GM12878 (cell line): ENCODE results near the gene XCR1. TPM values are rescaled to one million over a fixed set of nuclear protein-coding genes. Genes with fewer than 3 reads are reported as not detected.

Source experiments
- ATAC-seq: fragments of 200-7000 bp; cut with Tn5 transposase; 3 replicates; pipeline ENCODE4 v1.9.1; 2020; ENCODE audit warnings: mild to moderate bottlenecking, moderate library complexity
- BruUV-seq: library from RNA; stranded (reverse); fragments of 400-500 nt; replicated peaks from 2 replicates; lab custom pipeline; 2021; lab: Mats Ljungman, UMichigan
- CTCF ChIA-PET: fragments of 300-600 bp; sonication (Branson Sonifier 250); formaldehyde crosslinking; extraction: SDS; loops from one replicate; lab custom pipeline; 2021; ENCODE audit warnings: inconsistent platforms; lab: Yijun Ruan, JAX
- POLR2A ChIA-PET: fragments of 350-600 bp; formaldehyde crosslinking; extraction: SDS; loops from one replicate; lab custom pipeline; 2021; ENCODE audit warnings: inconsistent platforms; lab: Charles Lee
- RAD21 ChIA-PET: fragments of 300-600 bp; sonication (Branson Sonifier 250); formaldehyde crosslinking; loops from one replicate; lab custom pipeline; 2023; ENCODE audit warnings: antibody characterized with exemption; ENCODE audit not compliant: unreplicated experiment; lab: Charles Lee
- SMC1A ChIA-PET: fragments of 300-600 bp; sonication (Branson Sonifier 250); formaldehyde crosslinking; loops from one replicate; lab custom pipeline; 2023; ENCODE audit not compliant: unreplicated experiment, uncharacterized antibody; lab: Charles Lee
- DNase-seq: peaks from one replicate; pipeline ENCODE4 v3.0.0-alpha.2; 2011; ENCODE audit warnings: low read depth, low spot score
- FAIRE-seq: peaks from 3 replicates; lab custom pipeline; 2011; peaks lifted over from hg19 to GRCh38; lab: Jason Lieb, UNC
- H2AFZ ChIP-seq: 2 replicates; pipeline ENCODE4 v1.6.0; 2011; ENCODE audit warnings: low read depth, low read length, control low read depth; ENCODE audit not compliant: control insufficient read depth
- H3K27ac ChIP-seq: 2 replicates; pipeline ENCODE4 v1.5.1; 2011; ENCODE audit warnings: control low read depth; ENCODE audit not compliant: control insufficient read depth, insufficient read depth
- H3K27me3 ChIP-seq, 2 experiments: replicated peaks in 1 of 2; 2 replicates each; pipeline versions ENCODE4 v1.6.0 to v1.6.1; 2011; ENCODE audit warnings: low read length in 1 of 2; ENCODE audit not compliant: control insufficient read depth in 2 of 2, insufficient read depth in 2 of 2
- H3K36me3 ChIP-seq, 2 experiments: 2 replicates each; pipeline ENCODE4 v1.5.1; 2011; ENCODE audit warnings: low read length in 1 of 2; ENCODE audit not compliant: control insufficient read depth in 2 of 2, insufficient read depth in 2 of 2
- H3K4me1 ChIP-seq: 2 replicates; pipeline ENCODE4 v1.6.1; 2011; ENCODE audit warnings: mild to moderate bottlenecking, low read length, moderate library complexity, mixed read lengths; ENCODE audit not compliant: control insufficient read depth, insufficient read depth
- H3K4me2 ChIP-seq: 2 replicates; pipeline ENCODE4 v1.6.0; 2011; ENCODE audit warnings: control low read depth; ENCODE audit not compliant: control insufficient read depth, insufficient read depth
- H3K4me3 ChIP-seq: fragments of 200-600 bp; sonication (generic); 2 replicates; pipeline ENCODE4 v1.5.1; 2016
- H3K79me2 ChIP-seq: 2 replicates; pipeline ENCODE4 v1.6.0; 2011; ENCODE audit warnings: low read length; ENCODE audit not compliant: control insufficient read depth, insufficient read depth
- H3K9ac ChIP-seq: 2 replicates; pipeline ENCODE4 v1.8.0; 2011; ENCODE audit warnings: low read length, control low read depth, mixed read lengths; ENCODE audit not compliant: control insufficient read depth, insufficient read depth
- H3K9me3 ChIP-seq: replicated peaks from 3 replicates; pipeline ENCODE4 v1.5.1; 2011; ENCODE audit warnings: mild to moderate bottlenecking, low read length; ENCODE audit not compliant: control insufficient read depth, insufficient read depth
- H4K20me1 ChIP-seq: 2 replicates; pipeline ENCODE4 v1.6.0; 2011; ENCODE audit not compliant: control insufficient read depth, insufficient read depth
- ATF2 ChIP-seq: IDR thresholded peaks from 2 replicates; pipeline ENCODE4 v1.6.1; 2012; ENCODE audit warnings: low read length, inconsistent platforms
- CHD2 ChIP-seq: IDR thresholded peaks from 2 replicates; pipeline ENCODE4 v1.6.1; 2011; ENCODE audit warnings: low read depth, low read length, improper control_type of control experiment, borderline replicate concordance
- CTCF ChIP-seq, 3 experiments: IDR thresholded peaks in 2 of 3; conservative IDR thresholded peaks in 1 of 3; 2 replicates each; pipeline ENCODE4 v1.5.1; 2011; ENCODE audit warnings: low read depth in 3 of 3, low read length in 3 of 3, mild to moderate bottlenecking in 3 of 3, control low read depth in 2 of 3, moderate library complexity in 2 of 3, inconsistent platforms in 1 of 3, mixed read lengths in 1 of 3; ENCODE audit not compliant: control insufficient read depth in 2 of 3, insufficient read depth in 1 of 3; ENCODE audit errors: extremely low read depth in 1 of 3
- EGR1 ChIP-seq, 2 experiments: IDR thresholded peaks; 1 replicate in 1 of 2; 2 replicates in 1 of 2; pipeline ENCODE4 v1.6.1; 2011 to 2012; ENCODE audit warnings: low read depth in 2 of 2, low read length in 2 of 2, borderline replicate concordance in 1 of 2, mild to moderate bottlenecking in 1 of 2, moderate library complexity in 1 of 2
- HDAC2 ChIP-seq: fragments of 200-600 bp; sonication (generic); IDR thresholded peaks from 2 replicates; pipeline ENCODE4 v1.6.1; 2017
- KDM1A ChIP-seq: fragments of 200-600 bp; sonication (generic); IDR thresholded peaks from 2 replicates; pipeline ENCODE4 v1.6.1; 2016; ENCODE audit warnings: borderline replicate concordance
- MYB ChIP-seq: fragments of 150-350 bp; IDR thresholded peaks from 2 replicates; pipeline ENCODE4 v1.6.1; 2014; ENCODE audit warnings: mild to moderate bottlenecking, low read depth, low read length, borderline replicate concordance
- NR2F1 ChIP-seq: fragments of 450-650 bp; conservative IDR thresholded peaks from 2 replicates; pipeline ENCODE4 v1.6.1; 2017; ENCODE audit warnings: mild to moderate bottlenecking
- POLR2A ChIP-seq: IDR thresholded peaks from 2 replicates; pipeline ENCODE4 v1.6.1; 2011; ENCODE audit warnings: low read depth, mild to moderate bottlenecking, low read length
- RUNX3 ChIP-seq: IDR thresholded peaks from 2 replicates; pipeline ENCODE4 v1.6.1; 2012; ENCODE audit warnings: low read length, inconsistent platforms
- ZNF24 ChIP-seq: fragments of 450-650 bp; IDR thresholded peaks from 2 replicates; pipeline ENCODE4 v1.6.1; 2017; ENCODE audit warnings: antibody characterized with exemption, mild to moderate bottlenecking
- ZZZ3 ChIP-seq: IDR thresholded peaks from 2 replicates; pipeline ENCODE4 v1.6.1; 2011; ENCODE audit warnings: low read depth; ENCODE audit not compliant: control insufficient read depth, insufficient read length
- WGBS: methylation state at CpG from one replicate; pipeline ENCODE4 v1.1.6; 2016; ENCODE audit warnings: low lambda C conversion rate; ENCODE audit not compliant: insufficient replicate concordance, insufficient coverage; ENCODE audit errors: missing lambda C conversion rate; 5-methylcytosine and 5-hydroxymethylcytosine counted together
- in situ Hi-C: fragments of 300-500 bp; cut with MboI; formaldehyde crosslinking; loops from 9 replicates; pipeline ENCODE4 v1.14.3; 2018; ENCODE audit warnings: mixed read lengths
- intact Hi-C: fragments of 100-400 bp; cut with micrococcal nuclease; formaldehyde crosslinking; loops from one replicate; pipeline ENCODE4 v1.14.2; 2022; ENCODE audit not compliant: unreplicated experiment
- polyA plus RNA-seq, 11 experiments: library from polyadenylated mRNA; depleted of rRNA in 4 of 11; unstranded in 6 of 11; stranded (reverse) in 5 of 11; fragments of >200 nt; fragmentation: Nextera tagmentation in 4 of 11; fragmentation: Illumina TruSeq in 1 of 11; extraction: Ambion mirVana in 4 of 11; extraction: Trizol in 1 of 11; gene quantifications; 1 replicate in 1 of 11; 2 replicates in 10 of 11; pipeline versions ENCODE4 v1.2.1 to v1.2.3, GENCODE V29; 2011 to 2016; ENCODE audit warnings: inconsistent platforms in 2 of 11, missing spikeins in 2 of 11, low read depth in 1 of 11
- total RNA-seq, 4 experiments: library from RNA; depleted of rRNA in 3 of 4; stranded (reverse); fragments of >200 nt in 3 of 4; fragmentation: Illumina TruSeq in 1 of 4; extraction: Trizol in 1 of 4; gene quantifications; 2 replicates each; pipeline versions ENCODE4 v1.2.1 to v1.2.3, GENCODE V29; 2013 to 2021

XCR1 gene
- total and polyA plus RNA-seq, 10 of the 15 experiments (the other 5 are each of a cell fraction or from before 2014, with no cell fraction given): 0.02 to 0.29 (median 0.13) TPM; not detected in 2

GRCh38 chr3:46070595-46071093 lies 43.4 kb upstream of the XCR1 start:
- no peak overlapping the region for H3K27ac ChIP-seq
- in situ Hi-C loops: loop anchor here (10.0 kb wide), 1 partner anchor 556 kb away; no protein-coding TSS in a partner anchor

GRCh38 chr3:46068501-46068900 lies 41.2 kb upstream of the XCR1 start:
- 63% methylated on average over 4 of the region's 4 CpGs for WGBS
- ChIA-PET CTCF (interaction anchor here (0.7 to 8.9 kb wide), 12 partner anchors 9 to 1177 kb away, joined by 3 to 110 read pairs (median 4); no protein-coding TSS in a partner anchor), RAD21 (interaction anchor here (1.0 to 6.1 kb wide), 6 partner anchors 8 to 153 kb away, joined by 3 to 67 read pairs (median 4); no protein-coding TSS in a partner anchor), SMC1A (interaction anchor here (0.9 to 5.8 kb wide), 11 partner anchors 8 to 717 kb away, joined by 3 to 45 read pairs (median 4); partner anchors contain the start of genes CCR1 and CXCR6), POLR2A (interaction anchor here (1.0 kb wide), 1 partner anchor 103 kb away, joined by 4 read pairs; no protein-coding TSS in a partner anchor)
- H4K20me1 ChIP-seq: no peaks in the 10 kb centered on the region
- BruUV-seq: no TSS peak
- ATAC-seq (no peak), DNase-seq (no peak), FAIRE-seq (no peak)
- no peak overlapping the region for H2AFZ ChIP-seq
- intact Hi-C loops (no loop called here), in situ Hi-C loops (loop anchor here (10.0 kb wide), 1 partner anchor 314 kb away; no protein-coding TSS in a partner anchor)
- H3K9me3 ChIP-seq: no peaks in the 10 kb centered on the region; the same call in none of the 3 replicates
- no peaks in the 10 kb centered on the region for H3K36me3 ChIP-seq
- H3K4me3 ChIP-seq: no peak overlapping the region
- TF ChIP-seq MYB: no peak
- TF ChIP-seq CHD2: no peak
- no peak for TF ChIP-seq EGR1 (IDR thresholded peaks at IDR 0.05; ENCODE audit: borderline replicate concordance in 1 of 2, low read depth in 2 of 2, low read length in 2 of 2)
- no peak for TF ChIP-seq POLR2A
- TF ChIP-seq KDM1A: no peak
- TF ChIP-seq HDAC2: no peak
- no peak for TF ChIP-seq NR2F1
- TF ChIP-seq ZNF24: no peak
- TF ChIP-seq CTCF (IDR thresholded peaks at IDR 0.05 in 2 of 3, conservative IDR thresholded peaks at IDR 0.05 in 1 of 3; ENCODE audit: control insufficient read depth in 2 of 3, extremely low read depth in 1 of 3, insufficient read depth in 1 of 3, low read depth in 3 of 3, low read length in 3 of 3): no peak
- TF ChIP-seq ATF2: no peak
- H3K27ac ChIP-seq: no peak overlapping the region
- H3K9ac ChIP-seq: no peak overlapping the region
- H3K4me1 ChIP-seq: peaks cover 21% of the 10 kb centered on the region
- H3K4me2 ChIP-seq: no peak overlapping the region
- no peaks in the 10 kb centered on the region for H3K79me2 ChIP-seq
- H3K27me3 ChIP-seq: no peaks in the 10 kb centered on the region

More at GRCh38 chr3:46070595-46071093, 43.4 kb upstream of the XCR1 start:
- H3K4me2 ChIP-seq: no peak overlapping the region
- ATAC-seq (no peak), DNase-seq (no peak)
- CTCF ChIA-PET: interaction anchor here (8.9 kb wide), 1 partner anchor 7 kb away, joined by 110 read pairs; no protein-coding TSS in a partner anchor
- POLR2A ChIA-PET: no interaction called here
- intact Hi-C loops: no loop called here
- SMC1A ChIA-PET: interaction anchor here (1.5 kb wide), 1 partner anchor 21 kb away, joined by 3 read pairs; no protein-coding TSS in a partner anchor
- no peak overlapping the region for H2AFZ ChIP-seq
- no peaks in the 10 kb centered on the region for H3K79me2 ChIP-seq
- RAD21 ChIA-PET: interaction anchor here (1.5 kb wide), 1 partner anchor 11 kb away, joined by 3 read pairs; no protein-coding TSS in a partner anchor
- no peaks in the 10 kb centered on the region for H3K36me3 ChIP-seq
- TF ChIP-seq ZZZ3 (no peak), RUNX3 (0 out of 2 replicates have a peak, but pooled peaks have one; percentile 30)
- TF ChIP-seq, all 136 proteins: peak for 1
- BruUV-seq: no TSS peak
- WGBS: 81% methylated on average over 1 of the region's 1 CpG
- peaks cover 5% of the 10 kb centered on the region for H3K4me1 ChIP-seq
- no peaks in the 10 kb centered on the region; the same call in none of the 3 replicates for H3K9me3 ChIP-seq
- no peaks in the 10 kb centered on the region for H4K20me1 ChIP-seq
- FAIRE-seq: peak; percentile 23
- H3K4me3 ChIP-seq: no peak overlapping the region
- no peak overlapping the region for H3K9ac ChIP-seq
- no peaks in the 10 kb centered on the region for H3K27me3 ChIP-seq
